ENCODE data around the gene CTSA. TPM values are rescaled to one million over a fixed set of nuclear protein-coding genes. Genes with fewer than 3 reads are reported as not detected.
A peak's percentile ranks its signal among the peaks of the same experiment; 100 is the strongest.

CTSA gene
- total RNA-seq, 1 donor from 2014 or later, result 92.1 TPM

GRCh38 chr20:45909817-45910669, 18.9 kb downstream of the CTSA start:
- TF ChIP-seq CTCF (IDR thresholded peaks at IDR 0.05; ENCODE audit: unreplicated experiment), result no peak
- H3K9me3 Mint-ChIP-seq (ENCODE audit: low read depth), result no peaks in the 10 kb centered on the region
- no peak for DNase-seq (ENCODE audit: low spot score, unreplicated experiment)
- peaks cover 2% of the 10 kb centered on the region for H3K4me1 Mint-ChIP-seq (ENCODE audit: low read depth)
- peak overlapping the region; percentile 71 for H3K4me3 Mint-ChIP-seq (ENCODE audit: low read depth)
- H3K36me3 Mint-ChIP-seq (ENCODE audit: insufficient read depth), result peaks cover 7% of the 10 kb centered on the region
- H3K27me3 Mint-ChIP-seq, result peaks cover 3% of the 10 kb centered on the region
- H3K27ac Mint-ChIP-seq, result peak overlapping the region; percentile 46

GRCh38 chr20:45910670-45911485, 19.7 kb downstream of the CTSA start:
- Mint-ChIP-seq H3K36me3 (ENCODE audit: insufficient read depth) (peaks cover 4% of the 10 kb centered on the region), H3K27me3 (peaks cover 3% of the 10 kb centered on the region), H3K27ac (peak overlapping the region; percentile 90), H3K9me3 (ENCODE audit: low read depth) (no peaks in the 10 kb centered on the region), H3K4me3 (ENCODE audit: low read depth) (peak overlapping the region; percentile 71), H3K4me1 (ENCODE audit: low read depth) (peaks cover 2% of the 10 kb centered on the region)
- no peak for TF ChIP-seq CTCF (IDR thresholded peaks at IDR 0.05; ENCODE audit: unreplicated experiment)
- peak; percentile 91 for DNase-seq (ENCODE audit: low spot score, unreplicated experiment)

GRCh38 chr20:45911486-45912343, 20.6 kb downstream of the CTSA start, which contains the start of gene PLTP:
Gene PLTP (minus strand): TSS chr20:45912155. CDS start chr20:45911452, 703 bp downstream.
- Mint-ChIP-seq H3K27ac (peak within 1 kb of the TSS; percentile 90), H3K9me3 (ENCODE audit: low read depth) (no peaks in the 10 kb centered on the region), H3K36me3 (ENCODE audit: insufficient read depth) (peaks cover 4% of the 10 kb centered on the region), H3K27me3 (peaks cover 3% of the 10 kb centered on the region), H3K4me3 (ENCODE audit: low read depth) (peak within 1 kb of the TSS; percentile 73), H3K4me1 (ENCODE audit: low read depth) (peaks cover 2% of the 10 kb centered on the region)
- peak; percentile 50 for DNase-seq (ENCODE audit: low spot score, unreplicated experiment)
- TF ChIP-seq CTCF (IDR thresholded peaks at IDR 0.05; ENCODE audit: unreplicated experiment), result no peak

- H3K4me1 Mint-ChIP-seq (ENCODE audit: low read depth), result peaks cover 2% of the 10 kb centered on the region
- H3K36me3 Mint-ChIP-seq (ENCODE audit: insufficient read depth), result peaks cover 2% of the 10 kb centered on the region
- peak overlapping the region; percentile 73 for H3K4me3 Mint-ChIP-seq (ENCODE audit: low read depth)
- TF ChIP-seq CTCF (IDR thresholded peaks at IDR 0.05; ENCODE audit: unreplicated experiment), result no peak
- H3K27me3 Mint-ChIP-seq, result peaks cover 3% of the 10 kb centered on the region
- DNase-seq (ENCODE audit: low spot score, unreplicated experiment), result no peak
- no peaks in the 10 kb centered on the region for H3K9me3 Mint-ChIP-seq (ENCODE audit: low read depth)
- H3K27ac Mint-ChIP-seq, result no peak overlapping the region
Observed at GRCh38 chr20:45912344-45912682, 21.2 kb downstream of the CTSA start.
